ENCODE results near the gene OLFML2A.
"Not testable (repeated sequence)": the region's sequence is repeated elsewhere in the genome, so short reads cannot be mapped to it uniquely, and the experiment has no call there.

OLFML2A gene

GRCh38 chr9:124776954-124777648, at the start of gene OLFML2A:
TSS of gene OLFML2A (plus strand) at chr9:124777133. CDS start at chr9:124777271, 138 bp downstream.
- DNase-seq: peak in 1 of 2 experiments; percentile 52

DNA sequence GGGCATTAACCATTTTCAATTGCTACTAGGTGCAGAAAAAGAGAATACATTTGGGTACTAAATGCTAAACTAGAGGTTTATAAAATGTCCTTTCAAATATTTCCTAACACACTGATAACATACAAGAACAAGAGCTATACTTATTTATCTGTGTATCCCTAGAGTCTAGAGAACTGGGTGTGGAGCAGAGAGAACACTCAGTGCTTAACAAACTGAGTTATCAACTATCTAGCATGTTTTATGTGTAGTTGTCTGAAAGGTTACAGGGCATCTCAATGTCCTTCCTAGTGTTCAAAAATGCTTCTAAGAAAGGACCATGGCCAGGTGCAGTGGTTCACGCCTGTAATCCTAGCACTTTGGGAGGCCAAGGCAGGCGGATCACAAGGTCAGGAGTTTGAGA, 46.2 kb upstream of the OLFML2A start:
- no peak for DNase-seq

DNA sequence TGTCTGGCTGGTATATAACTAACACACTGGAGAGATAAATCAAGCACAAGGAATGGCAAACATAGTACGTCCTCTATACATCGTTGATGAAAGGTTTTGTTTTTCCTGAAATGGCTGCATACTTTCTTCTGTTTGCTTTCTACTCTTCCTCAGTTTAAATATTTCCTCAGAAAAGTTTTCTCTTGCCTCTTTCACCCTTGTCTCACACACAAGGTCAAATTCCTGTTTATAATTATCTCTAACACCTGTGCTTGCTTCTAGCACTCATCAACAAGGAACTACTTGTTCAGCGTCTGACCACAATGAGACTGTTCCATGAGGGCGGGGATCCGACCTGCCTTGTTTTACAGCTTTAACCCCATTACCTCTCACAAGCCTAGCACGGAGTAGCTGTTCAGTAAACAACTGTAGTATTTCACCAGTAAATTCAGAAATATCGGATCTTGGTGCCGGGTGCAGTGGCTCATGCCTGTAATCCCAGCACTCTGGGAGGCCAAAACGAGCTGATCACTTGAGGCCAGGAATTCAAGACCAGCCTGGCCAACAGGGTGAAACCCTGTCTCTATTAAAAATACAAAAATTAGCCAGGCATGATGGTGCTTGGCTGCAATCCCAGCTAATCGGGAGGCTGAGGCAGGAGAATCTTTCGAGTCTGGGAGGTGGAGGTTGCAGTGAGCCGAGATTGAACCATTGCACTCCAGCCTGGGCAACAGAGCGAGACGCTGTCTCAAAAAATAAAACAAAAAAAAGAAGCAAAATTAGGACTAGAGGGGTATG, 42.8 kb upstream of the OLFML2A start:
- peak; percentile 65 to 68 for DNase-seq

DNA sequence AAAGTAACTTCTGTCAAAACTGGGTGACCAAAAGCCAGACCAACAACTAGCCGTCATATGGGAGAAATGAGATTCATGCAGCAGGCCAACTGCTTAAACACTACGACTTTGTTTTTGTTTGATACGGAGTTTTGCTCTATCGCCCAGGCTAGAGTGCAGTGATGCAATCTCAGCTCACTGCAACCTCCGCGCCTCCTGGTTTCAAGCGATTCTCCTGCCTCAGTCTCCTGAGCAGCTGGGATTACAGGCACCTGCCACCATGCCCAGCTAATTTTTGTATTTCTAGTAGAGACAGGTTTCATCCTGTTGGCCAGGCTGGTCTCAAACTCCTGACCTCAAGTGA, 42.2 kb upstream of the OLFML2A start:
- DNase-seq: not testable (repeated sequence)

DNA sequence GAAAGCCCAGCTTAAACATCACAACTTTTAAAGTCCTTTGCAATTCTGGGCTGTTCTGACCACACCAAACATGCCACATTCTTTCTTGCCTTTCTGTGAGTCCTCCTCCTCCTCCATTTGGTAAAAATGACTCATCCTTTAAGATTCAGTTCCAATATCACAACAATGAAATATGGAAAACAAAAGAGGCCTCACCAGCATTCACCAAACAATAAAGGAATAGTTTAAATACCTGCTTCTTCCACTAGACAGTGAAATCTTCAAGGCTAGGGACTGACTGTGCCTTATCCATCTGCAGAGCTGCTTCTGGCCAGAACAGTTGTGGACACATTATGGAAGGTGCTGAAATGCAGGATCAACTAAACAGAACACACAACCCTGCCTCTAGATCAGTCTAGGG, 41.8 kb upstream of the OLFML2A start:
- DNase-seq: no peak

- not testable (repeated sequence) for DNase-seq
Observed at GRCh38 chr9:124738075-124738474, 38.9 kb upstream of the OLFML2A start.

- DNase-seq: no peak
Observed at GRCh38 chr9:124739360-124739759, 37.6 kb upstream of the OLFML2A start.

DNA sequence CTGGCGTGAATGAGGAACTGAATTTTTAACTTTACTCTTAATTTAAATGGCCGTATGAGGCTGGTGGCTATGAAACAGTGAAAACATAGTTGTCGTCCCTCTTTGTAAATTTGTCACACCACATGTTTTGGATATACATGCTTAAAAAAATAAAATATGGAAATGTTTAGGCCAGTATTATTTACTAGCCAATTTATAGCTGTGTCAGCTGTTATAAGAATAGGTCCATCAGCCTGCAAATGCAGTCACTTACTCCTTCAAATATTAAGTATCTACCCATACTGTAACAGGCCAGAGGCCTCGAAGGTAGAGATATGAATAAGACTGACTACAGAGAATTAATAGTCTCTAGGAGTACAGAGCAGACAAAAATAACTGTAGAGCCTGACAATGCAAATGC, 35.8 kb upstream of the OLFML2A start:
- peak; percentile 12 to 40 for DNase-seq

DNA sequence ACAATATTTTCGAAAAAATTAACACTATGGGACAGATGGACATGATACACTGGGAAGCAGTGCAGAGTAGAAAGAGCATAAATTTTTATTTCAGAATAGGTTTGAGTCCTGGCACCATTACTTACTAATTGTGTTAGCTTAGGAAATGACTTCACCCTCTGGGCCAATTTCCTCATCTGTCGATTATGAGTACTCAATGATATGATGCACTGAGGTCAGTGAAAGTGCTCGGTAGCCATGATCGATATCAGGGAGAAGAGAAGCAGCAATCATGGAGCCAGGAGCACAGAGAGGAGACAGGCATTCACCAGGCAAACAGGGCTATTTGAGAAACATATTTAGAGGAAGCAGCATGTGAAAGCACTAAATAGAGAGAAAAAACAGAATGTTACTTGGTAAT, 35.3 kb upstream of the OLFML2A start:
- no peak for DNase-seq

DNA sequence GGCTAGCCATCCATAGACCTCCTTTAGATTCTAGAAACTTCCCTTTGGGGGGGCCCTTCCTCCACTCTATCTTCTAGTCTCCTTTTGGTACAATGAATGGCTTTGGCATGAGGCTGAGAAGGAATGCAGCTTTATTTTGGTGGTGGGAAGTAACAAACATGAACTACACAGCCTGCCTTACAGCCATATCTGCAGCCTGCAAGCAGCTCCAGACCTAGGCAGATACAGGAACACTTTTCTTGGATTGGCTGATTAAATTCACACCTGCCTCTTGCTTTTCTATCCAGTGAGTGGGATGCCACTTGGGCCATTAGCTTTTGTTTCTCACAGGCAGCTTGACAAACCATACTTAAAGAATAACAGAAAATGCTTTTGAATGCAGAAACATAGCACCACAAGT, 34.0 kb upstream of the OLFML2A start:
- no peak for DNase-seq

DNA sequence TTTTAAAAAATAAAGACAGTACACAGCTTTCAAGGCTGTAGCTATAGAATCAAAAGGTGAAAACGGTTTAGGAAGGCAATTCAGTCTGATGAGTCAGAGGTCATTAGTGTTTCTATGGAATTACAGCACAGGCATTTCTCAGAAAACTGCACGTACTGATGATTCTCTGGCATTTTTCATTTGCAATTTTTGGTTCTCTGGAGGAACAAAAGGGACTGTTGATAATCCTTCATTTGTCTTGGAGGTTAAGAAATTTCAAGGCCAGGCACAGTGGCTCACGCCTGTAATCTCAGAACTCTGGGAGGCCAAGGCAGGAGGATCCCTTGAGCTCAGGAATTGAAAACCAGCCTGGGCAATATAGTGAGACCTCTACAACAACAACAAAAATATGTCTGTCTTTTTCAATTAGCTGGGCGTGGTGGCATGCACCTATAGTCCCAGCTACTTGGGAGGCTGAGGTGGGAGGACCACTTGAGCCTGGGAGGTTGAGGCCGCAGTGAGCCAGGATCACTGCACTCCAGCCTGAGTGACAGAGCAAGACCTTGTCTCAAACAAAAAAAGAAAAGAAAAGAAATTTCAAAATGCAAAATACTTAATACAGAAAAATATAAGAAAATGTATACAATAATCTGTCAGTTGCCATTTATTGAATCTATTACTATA, 33.1 kb upstream of the OLFML2A start:
- no peak for DNase-seq

GRCh38 chr9:124747065-124747464, 29.9 kb upstream of the OLFML2A start:
- no peak for DNase-seq

GRCh38 chr9:124749284-124749683, 27.6 kb upstream of the OLFML2A start:
- DNase-seq: no peak

DNA sequence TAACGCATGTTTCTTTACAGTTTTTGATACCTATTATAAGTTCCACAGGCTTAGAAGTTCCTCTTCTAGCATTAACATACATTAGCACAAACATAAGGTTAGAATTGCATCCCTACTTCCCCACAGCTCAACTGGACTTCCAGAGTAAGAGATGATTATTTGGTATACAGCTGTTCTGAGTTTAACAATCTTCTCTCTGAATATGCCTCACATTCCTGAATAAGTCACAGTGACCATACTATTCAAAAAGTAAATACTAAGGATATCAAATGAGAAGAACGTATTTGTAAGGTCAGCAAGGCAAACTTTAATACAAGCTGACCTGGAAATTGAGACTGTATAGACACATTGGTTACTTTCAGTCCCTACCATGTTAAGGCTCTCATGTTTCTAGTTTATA, 27.2 kb upstream of the OLFML2A start:
- DNase-seq: no peak

DNA sequence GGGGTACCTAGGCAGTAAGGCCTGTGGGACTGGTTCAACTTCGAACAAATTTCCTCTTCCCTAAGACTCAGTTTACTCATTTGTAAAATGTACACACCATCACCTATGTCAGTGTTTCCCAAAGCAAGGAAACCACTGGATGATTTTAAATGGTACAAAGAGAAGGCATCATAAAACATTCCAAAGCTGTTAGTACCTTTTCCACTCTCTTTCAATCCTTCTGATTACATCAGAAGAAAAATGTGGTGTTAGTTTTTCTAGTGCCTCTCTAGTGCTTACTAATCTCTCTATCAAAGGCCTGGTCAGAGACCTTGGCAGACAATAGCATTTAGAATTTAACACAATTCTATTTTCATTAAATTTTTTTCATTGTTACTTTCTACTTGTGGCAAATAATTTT, 24.0 kb upstream of the OLFML2A start:
- DNase-seq: no peak

DNA sequence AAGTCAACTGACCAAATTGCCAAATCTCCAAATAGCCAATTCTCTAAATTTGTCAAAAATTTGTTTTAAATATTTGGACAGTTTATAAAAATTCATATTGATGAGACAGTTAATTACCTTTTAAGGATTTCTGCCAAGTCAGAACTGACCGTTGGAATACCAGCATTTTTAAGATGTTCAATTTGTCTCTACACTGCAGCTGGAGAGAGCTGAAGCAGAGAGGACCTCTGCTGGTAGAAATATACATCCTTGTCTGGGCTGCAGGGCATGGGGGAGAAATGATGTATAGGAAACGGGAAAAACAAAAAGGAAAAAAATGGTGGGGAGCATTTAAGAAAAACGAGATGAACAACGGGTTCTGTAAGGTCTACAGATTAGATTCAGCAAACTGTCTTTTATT, 22.6 kb upstream of the OLFML2A start:
- DNase-seq: no peak

GRCh38 chr9:124755061-124755460, 21.9 kb upstream of the OLFML2A start:
- no peak for DNase-seq

GRCh38 chr9:124756011-124756410, 20.9 kb upstream of the OLFML2A start:
- no peak for DNase-seq

DNA sequence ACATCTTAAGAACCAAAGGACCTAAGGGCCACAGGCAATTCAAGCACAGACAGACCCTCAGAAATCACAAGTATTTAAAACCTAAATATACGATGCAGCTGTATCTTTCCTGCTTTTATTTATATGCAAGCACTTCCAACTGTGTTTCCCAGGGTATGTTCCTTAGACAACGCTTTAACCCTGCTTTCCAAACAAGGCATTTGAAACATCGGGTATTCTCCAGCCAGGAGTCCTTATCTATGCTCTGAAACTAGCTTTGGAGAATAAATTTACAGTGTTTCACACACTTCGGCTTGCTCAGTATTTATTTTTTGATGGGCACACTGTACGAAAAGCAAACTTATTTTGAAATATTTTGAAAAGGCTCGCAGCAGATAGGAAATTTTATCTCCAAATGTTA, 19.3 kb upstream of the OLFML2A start:
- no peak for DNase-seq

- DNase-seq: no peak
Observed at GRCh38 chr9:124758061-124758460, 18.9 kb upstream of the OLFML2A start.

- no peak for DNase-seq
Observed at GRCh38 chr9:124758691-124759090, 18.2 kb upstream of the OLFML2A start.

- DNase-seq: no peak
Observed at GRCh38 chr9:124759327-124759726, 17.6 kb upstream of the OLFML2A start.

DNA sequence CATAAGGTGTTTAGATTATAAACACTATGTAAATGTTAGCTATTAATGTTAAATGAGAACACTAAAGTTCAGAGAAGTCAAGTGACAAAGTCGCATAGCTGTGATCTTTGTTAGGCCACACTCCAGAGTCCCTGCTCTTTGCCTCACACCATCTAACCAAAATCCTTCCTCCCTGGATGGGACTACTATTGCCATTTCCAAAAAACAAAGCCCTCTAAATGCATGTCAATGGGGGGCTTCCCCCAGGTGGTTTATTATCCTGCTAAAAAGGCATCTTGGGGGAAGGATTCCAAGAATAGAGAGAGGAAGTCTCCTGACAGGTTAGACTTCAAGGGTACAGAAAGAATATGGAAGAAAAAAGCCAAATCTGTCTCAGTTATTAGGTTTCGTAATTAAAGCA, 16.2 kb upstream of the OLFML2A start:
- DNase-seq: no peak

- DNase-seq: no peak
Observed at GRCh38 chr9:124761196-124761595, 15.7 kb upstream of the OLFML2A start.

Data from NCI-H526 (cell line).